ENCODE measurements around the gene FOXP1.
A peak's percentile ranks its signal among the peaks of the same experiment; 100 is the strongest.

FOXP1 gene

DNA sequence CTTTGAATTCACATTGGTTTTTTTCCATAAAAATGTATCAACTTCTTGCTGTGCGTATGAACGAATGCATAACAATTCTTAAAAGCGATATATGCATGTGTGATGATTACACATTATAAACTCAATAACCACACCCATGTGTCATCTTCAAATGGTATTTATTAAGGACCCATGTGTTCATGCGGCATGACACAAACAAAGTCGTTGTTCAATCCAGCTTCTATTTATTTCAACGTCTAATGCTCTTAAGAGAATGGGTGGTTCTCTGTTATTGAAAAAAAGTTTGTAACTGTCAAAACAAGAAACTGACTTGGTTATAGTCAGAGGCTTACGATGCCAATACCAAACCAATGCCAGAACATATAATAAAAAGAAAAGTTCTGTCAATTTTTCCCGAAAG, 195.9 kb downstream of the FOXP1 start:
- Histone ChIP-seq H3K4me1 (ENCODE audit: control insufficient read depth, low read length) (peaks cover 84% of the 10 kb centered on the region), H3K9me2 (replicated peaks; ENCODE audit: control insufficient read depth, low read length) (no peaks in the 10 kb centered on the region), H3K9me3 (ENCODE audit: control insufficient read depth, insufficient read depth, low read length) (no peaks in the 10 kb centered on the region), H3K36me3 (ENCODE audit: control insufficient read depth, low read length) (peaks cover 9% of the 10 kb centered on the region; the same call in 1 of the 2 replicates), H4K20me1 (ENCODE audit: control insufficient read depth, insufficient read depth, low read depth, low read length) (peaks cover 13% of the 10 kb centered on the region; the same call in 1 of the 2 replicates), H3K27ac (ENCODE audit: low read depth, low read length) (no peak overlapping the region), H3K27me3 (ENCODE audit: control insufficient read depth, low read length) (no peaks in the 10 kb centered on the region), H3K4me3 (ENCODE audit: low read length) (no peak overlapping the region), H3F3A (ENCODE audit: control insufficient read depth, insufficient read depth) (peaks cover 19% of the 10 kb centered on the region), H3K4me2 (ENCODE audit: low read length) (peak overlapping the region; percentile 78; the same call in 1 of the 2 replicates), H3K79me2 (ENCODE audit: control insufficient read depth, low read length) (peaks cover 89% of the 10 kb centered on the region)
- TF ChIP-seq, protein P1, sequence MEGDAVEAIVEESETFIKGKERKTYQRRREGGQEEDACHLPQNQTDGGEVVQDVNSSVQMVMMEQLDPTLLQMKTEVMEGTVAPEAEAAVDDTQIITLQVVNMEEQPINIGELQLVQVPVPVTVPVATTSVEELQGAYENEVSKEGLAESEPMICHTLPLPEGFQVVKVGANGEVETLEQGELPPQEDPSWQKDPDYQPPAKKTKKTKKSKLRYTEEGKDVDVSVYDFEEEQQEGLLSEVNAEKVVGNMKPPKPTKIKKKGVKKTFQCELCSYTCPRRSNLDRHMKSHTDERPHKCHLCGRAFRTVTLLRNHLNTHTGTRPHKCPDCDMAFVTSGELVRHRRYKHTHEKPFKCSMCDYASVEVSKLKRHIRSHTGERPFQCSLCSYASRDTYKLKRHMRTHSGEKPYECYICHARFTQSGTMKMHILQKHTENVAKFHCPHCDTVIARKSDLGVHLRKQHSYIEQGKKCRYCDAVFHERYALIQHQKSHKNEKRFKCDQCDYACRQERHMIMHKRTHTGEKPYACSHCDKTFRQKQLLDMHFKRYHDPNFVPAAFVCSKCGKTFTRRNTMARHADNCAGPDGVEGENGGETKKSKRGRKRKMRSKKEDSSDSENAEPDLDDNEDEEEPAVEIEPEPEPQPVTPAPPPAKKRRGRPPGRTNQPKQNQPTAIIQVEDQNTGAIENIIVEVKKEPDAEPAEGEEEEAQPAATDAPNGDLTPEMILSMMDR (IDR thresholded peaks at IDR 0.05; ENCODE audit: low read depth, low read length, poor library complexity, severe bottlenecking) = no peak

DNA sequence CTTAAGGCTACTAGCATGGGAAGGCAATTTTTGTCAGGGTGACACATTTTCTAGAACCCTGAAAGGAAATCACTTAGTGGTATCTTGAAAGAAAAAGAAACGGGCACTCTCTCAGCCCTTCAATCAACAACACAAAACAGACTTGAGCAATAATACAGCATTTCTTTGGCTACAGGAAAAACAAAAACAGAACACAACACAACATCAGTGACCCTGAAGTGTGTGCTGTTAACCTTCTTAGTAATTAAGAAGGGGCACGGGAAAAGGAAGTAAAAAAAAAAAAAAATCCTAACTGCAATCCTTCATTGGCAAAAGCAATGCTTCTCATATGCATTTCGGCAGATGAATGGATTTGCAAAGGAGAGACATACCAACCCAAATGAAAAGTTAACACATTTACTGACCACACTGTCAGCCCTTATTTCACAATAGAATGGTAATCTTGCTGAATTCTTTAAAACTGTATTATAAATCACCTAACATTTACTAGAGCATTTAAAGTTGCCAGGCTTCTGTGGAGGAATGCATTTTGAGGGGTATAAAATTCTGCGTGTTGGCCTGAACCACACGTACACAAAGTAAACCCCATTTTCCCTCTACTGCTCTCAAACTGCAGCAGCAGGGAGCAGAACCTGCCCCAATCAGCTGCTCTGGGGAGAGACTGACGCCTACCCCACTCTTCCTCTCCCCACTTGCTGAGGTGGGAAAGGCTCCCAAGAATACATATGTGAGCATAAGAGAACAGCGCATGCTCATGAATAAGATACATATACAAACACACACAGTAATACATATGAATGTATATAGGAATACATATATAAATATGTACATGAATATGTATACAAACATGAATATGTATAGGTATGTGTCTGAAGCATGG, 198.5 kb downstream of the FOXP1 start:
- Histone ChIP-seq H4K20me1 (ENCODE audit: control insufficient read depth, insufficient read depth, low read depth, low read length) (peaks cover 13% of the 10 kb centered on the region; the same call in 1 of the 2 replicates), H3K9me2 (replicated peaks; ENCODE audit: control insufficient read depth, low read length) (no peaks in the 10 kb centered on the region), H3K4me1 (ENCODE audit: control insufficient read depth, low read length) (peaks cover 62% of the 10 kb centered on the region), H3K27me3 (ENCODE audit: control insufficient read depth, low read length) (no peaks in the 10 kb centered on the region), H3F3A (ENCODE audit: control insufficient read depth, insufficient read depth) (no peaks in the 10 kb centered on the region), H3K4me2 (ENCODE audit: low read length) (no peak overlapping the region), H3K27ac (ENCODE audit: low read depth, low read length) (no peak overlapping the region), H3K36me3 (ENCODE audit: control insufficient read depth, low read length) (peaks cover 5% of the 10 kb centered on the region; the same call in 1 of the 2 replicates), H3K79me2 (ENCODE audit: control insufficient read depth, low read length) (peaks cover 86% of the 10 kb centered on the region), H3K9me3 (ENCODE audit: control insufficient read depth, insufficient read depth, low read length) (no peaks in the 10 kb centered on the region), H3K4me3 (ENCODE audit: low read length) (no peak overlapping the region)
- TF ChIP-seq, protein P1 (IDR thresholded peaks at IDR 0.05; ENCODE audit: low read depth, low read length, poor library complexity, severe bottlenecking) = no peak
- no peak for TF ChIP-seq EZH2phosphoT487 (IDR thresholded peaks at IDR 0.05; ENCODE audit: borderline replicate concordance, low read length)

DNA sequence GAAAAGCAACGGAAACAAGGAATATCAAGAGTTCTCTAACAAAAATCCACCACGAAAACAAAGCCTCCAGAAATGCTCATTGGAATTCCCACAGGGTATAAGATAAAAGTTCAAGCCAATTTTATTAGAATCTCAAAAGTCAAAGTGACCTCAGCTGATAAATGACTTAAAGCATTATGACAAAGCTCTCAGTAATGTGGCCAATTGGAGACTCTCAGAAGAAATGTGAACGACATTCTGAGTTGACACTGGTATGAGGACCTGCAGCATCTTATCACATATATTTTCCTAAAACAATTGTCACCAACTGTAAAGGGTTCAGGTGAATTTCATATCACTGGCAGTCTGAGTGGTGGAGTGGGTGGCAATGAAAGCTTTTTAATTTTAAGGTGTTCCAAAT, 199.1 kb downstream of the FOXP1 start:
- Histone ChIP-seq H4K20me1 (ENCODE audit: control insufficient read depth, insufficient read depth, low read depth, low read length) (peaks cover 13% of the 10 kb centered on the region; the same call in 1 of the 2 replicates), H3K4me1 (ENCODE audit: control insufficient read depth, low read length) (peaks cover 57% of the 10 kb centered on the region), H3F3A (ENCODE audit: control insufficient read depth, insufficient read depth) (no peaks in the 10 kb centered on the region), H3K27me3 (ENCODE audit: control insufficient read depth, low read length) (no peaks in the 10 kb centered on the region), H3K4me2 (ENCODE audit: low read length) (no peak overlapping the region), H3K9me3 (ENCODE audit: control insufficient read depth, insufficient read depth, low read length) (no peaks in the 10 kb centered on the region), H3K9me2 (replicated peaks; ENCODE audit: control insufficient read depth, low read length) (no peaks in the 10 kb centered on the region), H3K36me3 (ENCODE audit: control insufficient read depth, low read length) (peaks cover 5% of the 10 kb centered on the region; the same call in 1 of the 2 replicates), H3K27ac (ENCODE audit: low read depth, low read length) (no peak overlapping the region), H3K79me2 (ENCODE audit: control insufficient read depth, low read length) (peaks cover 85% of the 10 kb centered on the region), H3K4me3 (ENCODE audit: low read length) (no peak overlapping the region)
- TF ChIP-seq EZH2phosphoT487 (IDR thresholded peaks at IDR 0.05; ENCODE audit: borderline replicate concordance, low read length) = no peak
- TF ChIP-seq, protein P1 (IDR thresholded peaks at IDR 0.05; ENCODE audit: low read depth, low read length, poor library complexity, severe bottlenecking) = no peak
